PC-9 (cell line): ENCODE data around the gene USP8. TPM values are rescaled to one million over a fixed set of nuclear protein-coding genes. Genes with fewer than 3 reads are reported as not detected.

Experiments used
- BruUV-seq: library from RNA; stranded (reverse); fragments of 400-500 nt; replicated peaks from 2 replicates; lab custom pipeline; 2021; lab: Mats Ljungman, UMichigan
- CTCF ChIA-PET: fragments of 300-600 bp; sonication (Branson Sonifier 250); formaldehyde crosslinking; loops from one replicate; lab custom pipeline; 2022; ENCODE audit warnings: antibody characterized with exemption; lab: Charles Lee
- POLR2A ChIA-PET: fragments of 300-600 bp; sonication (Branson Sonifier 250); formaldehyde crosslinking; loops from one replicate; lab custom pipeline; 2022; ENCODE audit warnings: antibody characterized with exemption; ENCODE audit not compliant: unreplicated experiment; lab: Charles Lee
- DNase-seq, 2 experiments: peaks; one replicate each; pipeline versions ENCODE4 v3.0.0 to v3.0.0-alpha.2; 2015 to 2022; ENCODE audit warnings: mixed read lengths in 1 of 2
- H2AFZ ChIP-seq: fragments of 200-600 bp; sonication (generic); 2 replicates; pipeline ENCODE4 v1.8.1; 2017; ENCODE audit warnings: antibody characterized with exemption
- H3F3A ChIP-seq: fragments of 200-600 bp; sonication (generic); 2 replicates; pipeline ENCODE4 v1.8.1; 2017; ENCODE audit warnings: antibody characterized with exemption, mild to moderate bottlenecking, low read depth; ENCODE audit not compliant: insufficient read depth
- H3K27ac ChIP-seq: fragments of 200-600 bp; sonication (generic); 2 replicates; pipeline ENCODE4 v1.6.1; 2016; ENCODE audit warnings: mixed run types
- H3K27me3 ChIP-seq: fragments of 200-600 bp; sonication (generic); 2 replicates; pipeline ENCODE4 v1.6.1; 2016; ENCODE audit warnings: low read depth, mixed run types; ENCODE audit not compliant: insufficient read depth
- H3K36me3 ChIP-seq: fragments of 200-600 bp; sonication (generic); 2 replicates; pipeline ENCODE4 v1.6.1; 2016; ENCODE audit warnings: low read depth, mixed run types
- H3K4me1 ChIP-seq: fragments of 200-600 bp; sonication (generic); replicated peaks from 2 replicates; pipeline ENCODE4 v1.6.1; 2016; ENCODE audit warnings: mixed run types; ENCODE audit not compliant: insufficient read depth
- H3K4me2 ChIP-seq: fragments of 200-600 bp; sonication (generic); 2 replicates; pipeline ENCODE4 v1.6.1; 2017; ENCODE audit warnings: mixed run types
- H3K4me3 ChIP-seq: fragments of 200-600 bp; sonication (generic); 2 replicates; pipeline ENCODE4 v1.6.1; 2016; ENCODE audit warnings: mixed run types
- H3K79me2 ChIP-seq: fragments of 200-600 bp; sonication (generic); 2 replicates; pipeline ENCODE4 v1.6.1; 2017; ENCODE audit warnings: low read depth, mixed run types
- H3K9me2 ChIP-seq: fragments of 200-600 bp; sonication (generic); 2 replicates; pipeline ENCODE4 v1.8.1; 2017; ENCODE audit warnings: mild to moderate bottlenecking; ENCODE audit not compliant: insufficient read depth
- H3K9me3 ChIP-seq: fragments of 200-600 bp; sonication (generic); 2 replicates; pipeline ENCODE4 v1.8.1; 2016; ENCODE audit warnings: low read depth; ENCODE audit not compliant: insufficient read depth
- H4K20me1 ChIP-seq: fragments of 200-600 bp; sonication (generic); 2 replicates; pipeline ENCODE4 v1.8.1; 2017; ENCODE audit not compliant: insufficient read depth
- EZH2 ChIP-seq: fragments of 200-600 bp; sonication (generic); IDR thresholded peaks from 2 replicates; pipeline ENCODE4 v1.8.0; 2017; ENCODE audit warnings: antibody characterized with exemption, low read depth
- intact Hi-C: fragments of 100-400 bp; cut with micrococcal nuclease; formaldehyde crosslinking; loops from one replicate; pipeline ENCODE4 v1.10.0; 2022; ENCODE audit not compliant: unreplicated experiment
- total RNA-seq: library from RNA; stranded (reverse); gene quantifications from 2 replicates; pipeline ENCODE4 v1.2.3, GENCODE V29; 2021
- TF ChIP-seq, protein P1 (sequence below): fragments of 200-600 bp; sonication (generic); conservative IDR thresholded peaks from 2 replicates; pipeline ENCODE4 v1.6.1; 2017; ENCODE audit warnings: mixed run types, antibody characterized with exemption, mild to moderate bottlenecking, moderate library complexity

The USP8 gene
- total RNA-seq, 1 experiment from 2014 or later = 70.7 TPM

DNA sequence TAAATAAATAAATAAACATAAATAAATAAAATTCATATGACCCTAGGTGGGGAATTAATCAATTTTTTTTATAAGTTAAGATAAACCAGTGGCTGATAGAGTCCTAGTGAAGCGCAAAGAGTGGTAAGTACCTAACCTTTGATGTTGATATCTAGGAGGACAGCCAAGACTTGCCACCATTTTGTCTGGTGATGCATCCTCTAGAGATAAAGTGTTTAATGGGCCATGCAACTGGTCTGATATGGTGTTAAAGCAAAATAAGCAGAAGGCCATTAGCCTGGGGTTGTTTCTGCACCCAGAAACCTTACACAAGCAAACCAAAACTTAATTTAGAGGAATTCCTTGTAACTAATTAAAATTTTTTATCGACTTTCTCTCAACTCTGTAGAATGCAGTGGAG is 9.6 kb upstream of the USP8 start:
- CTCF ChIA-PET = no interaction called here

GRCh38 chr15:50415752-50416404 is 8.3 kb upstream of the USP8 start:
- H2AFZ ChIP-seq = no peak overlapping the region
- no peak overlapping the region for H3K27ac ChIP-seq
- no peaks in the 10 kb centered on the region for H4K20me1 ChIP-seq
- H3K9me2 ChIP-seq = no peaks in the 10 kb centered on the region
- no peaks in the 10 kb centered on the region for H3K79me2 ChIP-seq
- H3K4me2 ChIP-seq = no peak overlapping the region
- no peaks in the 10 kb centered on the region for H3K9me3 ChIP-seq
- TF ChIP-seq, protein P1, sequence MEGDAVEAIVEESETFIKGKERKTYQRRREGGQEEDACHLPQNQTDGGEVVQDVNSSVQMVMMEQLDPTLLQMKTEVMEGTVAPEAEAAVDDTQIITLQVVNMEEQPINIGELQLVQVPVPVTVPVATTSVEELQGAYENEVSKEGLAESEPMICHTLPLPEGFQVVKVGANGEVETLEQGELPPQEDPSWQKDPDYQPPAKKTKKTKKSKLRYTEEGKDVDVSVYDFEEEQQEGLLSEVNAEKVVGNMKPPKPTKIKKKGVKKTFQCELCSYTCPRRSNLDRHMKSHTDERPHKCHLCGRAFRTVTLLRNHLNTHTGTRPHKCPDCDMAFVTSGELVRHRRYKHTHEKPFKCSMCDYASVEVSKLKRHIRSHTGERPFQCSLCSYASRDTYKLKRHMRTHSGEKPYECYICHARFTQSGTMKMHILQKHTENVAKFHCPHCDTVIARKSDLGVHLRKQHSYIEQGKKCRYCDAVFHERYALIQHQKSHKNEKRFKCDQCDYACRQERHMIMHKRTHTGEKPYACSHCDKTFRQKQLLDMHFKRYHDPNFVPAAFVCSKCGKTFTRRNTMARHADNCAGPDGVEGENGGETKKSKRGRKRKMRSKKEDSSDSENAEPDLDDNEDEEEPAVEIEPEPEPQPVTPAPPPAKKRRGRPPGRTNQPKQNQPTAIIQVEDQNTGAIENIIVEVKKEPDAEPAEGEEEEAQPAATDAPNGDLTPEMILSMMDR = no peak
- TF ChIP-seq EZH2 = no peak
- no peaks in the 10 kb centered on the region for H3K4me1 ChIP-seq
- DNase-seq = no peak
- CTCF ChIA-PET = no interaction called here
- intact Hi-C loops = no loop called here
- no peaks in the 10 kb centered on the region for H3K36me3 ChIP-seq
- H3F3A ChIP-seq = no peaks in the 10 kb centered on the region
- BruUV-seq = no TSS peak
- H3K4me3 ChIP-seq = no peak overlapping the region
- no peaks in the 10 kb centered on the region for H3K27me3 ChIP-seq
- POLR2A ChIA-PET = no interaction called here

More for the DNA sequence above, 9.6 kb upstream of the USP8 start:
- Histone ChIP-seq H3K27ac (no peak overlapping the region), H3K4me2 (no peak overlapping the region), H3K4me3 (no peak overlapping the region), H3K4me1 (no peaks in the 10 kb centered on the region), H3K36me3 (no peaks in the 10 kb centered on the region), H4K20me1 (no peaks in the 10 kb centered on the region), H3K9me3 (no peaks in the 10 kb centered on the region), H3F3A (no peaks in the 10 kb centered on the region), H3K9me2 (no peaks in the 10 kb centered on the region), H2AFZ (no peak overlapping the region), H3K79me2 (no peaks in the 10 kb centered on the region), H3K27me3 (no peaks in the 10 kb centered on the region)
- TF ChIP-seq, protein P1 = no peak
- TF ChIP-seq EZH2 = no peak
- no TSS peak for BruUV-seq
- no peak for DNase-seq
- POLR2A ChIA-PET = no interaction called here
- intact Hi-C loops = no loop called here

- no peak overlapping the region for H3K27ac ChIP-seq
- ChIA-PET CTCF (no interaction called here), POLR2A (no interaction called here)
- H3F3A ChIP-seq = no peaks in the 10 kb centered on the region
- no peak overlapping the region for H3K4me2 ChIP-seq
- intact Hi-C loops = no loop called here
- H3K4me3 ChIP-seq = no peak overlapping the region
- no peak for DNase-seq
- H3K27me3 ChIP-seq = no peaks in the 10 kb centered on the region
- H2AFZ ChIP-seq = no peak overlapping the region
- H3K9me3 ChIP-seq = no peaks in the 10 kb centered on the region
- no peaks in the 10 kb centered on the region for H3K9me2 ChIP-seq
- no peaks in the 10 kb centered on the region for H3K79me2 ChIP-seq
- H3K4me1 ChIP-seq = no peaks in the 10 kb centered on the region
- H3K36me3 ChIP-seq = no peaks in the 10 kb centered on the region
- no TSS peak for BruUV-seq
- no peaks in the 10 kb centered on the region for H4K20me1 ChIP-seq
- TF ChIP-seq, protein P1 = no peak
Observed at GRCh38 chr15:50416890-50417289, 7.3 kb upstream of the USP8 start.
